C4-2B (cell line): Measurements from ENCODE around the gene SH3BP5.

Experiments used
- ZFX ChIP-seq: fragments of 450-650 bp; IDR thresholded peaks from 2 replicates; pipeline ENCODE4 v1.6.1; 2017
- TF ChIP-seq, protein P1 (sequence below): fragments of 450-650 bp; conservative IDR thresholded peaks from 2 replicates; pipeline ENCODE4 v1.5.1; 2017; ENCODE audit warnings: mild to moderate bottlenecking

DNA sequence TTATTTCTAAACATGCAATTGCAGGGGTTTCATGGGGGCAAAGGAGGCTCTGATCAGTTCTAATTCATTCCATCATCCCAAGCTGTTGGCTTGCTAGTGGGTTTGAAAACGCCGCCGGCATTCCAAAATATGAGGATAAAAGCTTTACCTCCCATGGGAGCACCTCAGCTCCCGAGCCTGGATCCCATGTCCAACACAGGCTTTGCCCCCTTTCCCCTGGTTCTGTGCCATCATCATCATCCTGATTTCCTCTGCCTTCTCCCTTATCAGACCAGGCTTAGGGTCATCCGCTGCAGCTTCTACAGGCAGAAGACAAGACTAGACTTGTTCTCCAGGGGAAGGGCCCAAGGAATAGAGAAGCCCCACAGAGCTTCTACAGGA is 25.4 kb downstream of the SH3BP5 start:
- TF ChIP-seq, protein P1, sequence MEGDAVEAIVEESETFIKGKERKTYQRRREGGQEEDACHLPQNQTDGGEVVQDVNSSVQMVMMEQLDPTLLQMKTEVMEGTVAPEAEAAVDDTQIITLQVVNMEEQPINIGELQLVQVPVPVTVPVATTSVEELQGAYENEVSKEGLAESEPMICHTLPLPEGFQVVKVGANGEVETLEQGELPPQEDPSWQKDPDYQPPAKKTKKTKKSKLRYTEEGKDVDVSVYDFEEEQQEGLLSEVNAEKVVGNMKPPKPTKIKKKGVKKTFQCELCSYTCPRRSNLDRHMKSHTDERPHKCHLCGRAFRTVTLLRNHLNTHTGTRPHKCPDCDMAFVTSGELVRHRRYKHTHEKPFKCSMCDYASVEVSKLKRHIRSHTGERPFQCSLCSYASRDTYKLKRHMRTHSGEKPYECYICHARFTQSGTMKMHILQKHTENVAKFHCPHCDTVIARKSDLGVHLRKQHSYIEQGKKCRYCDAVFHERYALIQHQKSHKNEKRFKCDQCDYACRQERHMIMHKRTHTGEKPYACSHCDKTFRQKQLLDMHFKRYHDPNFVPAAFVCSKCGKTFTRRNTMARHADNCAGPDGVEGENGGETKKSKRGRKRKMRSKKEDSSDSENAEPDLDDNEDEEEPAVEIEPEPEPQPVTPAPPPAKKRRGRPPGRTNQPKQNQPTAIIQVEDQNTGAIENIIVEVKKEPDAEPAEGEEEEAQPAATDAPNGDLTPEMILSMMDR, result no peak
- no peak for TF ChIP-seq ZFX
